DOHH2 (cell line): Measurements from ENCODE around the gene MBNL3.

Source experiments
- H3F3A ChIP-seq: fragments of 200-600 bp; sonication (generic), shearing (Covaris generic); 2 replicates; pipeline ENCODE4 v1.6.0; 2016; ENCODE audit warnings: antibody characterized with exemption, mild to moderate bottlenecking; ENCODE audit not compliant: control insufficient read depth, insufficient read depth
- H3K27ac ChIP-seq: fragments of 200-600 bp; sonication (generic); 2 replicates; pipeline ENCODE4 v1.5.1; 2014; ENCODE audit warnings: low read depth, mild to moderate bottlenecking, low read length, moderate library complexity
- H3K27me3 ChIP-seq: fragments of 200-600 bp; sonication (generic); 2 replicates; pipeline ENCODE4 v1.6.1; 2014; ENCODE audit warnings: mild to moderate bottlenecking, low read length, mixed read lengths; ENCODE audit not compliant: control insufficient read depth
- H3K36me3 ChIP-seq: fragments of 200-600 bp; sonication (generic); 2 replicates; pipeline ENCODE4 v1.6.1; 2014; ENCODE audit warnings: mild to moderate bottlenecking, low read length, moderate library complexity, mixed read lengths; ENCODE audit not compliant: control insufficient read depth
- H3K4me1 ChIP-seq: fragments of 200-600 bp; sonication (generic); 2 replicates; pipeline ENCODE4 v1.6.1; 2014; ENCODE audit warnings: mild to moderate bottlenecking, low read length, mixed read lengths; ENCODE audit not compliant: control insufficient read depth
- H3K4me2 ChIP-seq: fragments of 200-600 bp; sonication (generic); 2 replicates; pipeline ENCODE4 v1.6.0; 2014; ENCODE audit warnings: mild to moderate bottlenecking, low read length, moderate library complexity
- H3K4me3 ChIP-seq: fragments of 200-600 bp; sonication (generic); 2 replicates; pipeline ENCODE4 v1.5.1; 2014; ENCODE audit warnings: mild to moderate bottlenecking, low read length, mixed read lengths
- H3K79me2 ChIP-seq: fragments of 200-600 bp; sonication (generic); 2 replicates; pipeline ENCODE4 v1.6.1; 2014; ENCODE audit warnings: mild to moderate bottlenecking, low read length, mixed read lengths; ENCODE audit not compliant: control insufficient read depth
- H3K9me2 ChIP-seq: fragments of 200-600 bp; sonication (generic); replicated peaks from 2 replicates; pipeline ENCODE4 v1.6.1; 2014; ENCODE audit warnings: mild to moderate bottlenecking, low read length, mixed read lengths; ENCODE audit not compliant: control insufficient read depth
- H3K9me3 ChIP-seq: fragments of 200-600 bp; sonication (generic); 2 replicates; pipeline ENCODE4 v1.6.1; 2014; ENCODE audit warnings: antibody characterized with exemption, low read length, mixed read lengths; ENCODE audit not compliant: control insufficient read depth, insufficient read depth
- H4K20me1 ChIP-seq: fragments of 200-600 bp; sonication (generic); 2 replicates; pipeline ENCODE4 v1.6.0; 2014; ENCODE audit warnings: low read depth, mild to moderate bottlenecking, antibody characterized with exemption, low read length, moderate library complexity; ENCODE audit not compliant: control insufficient read depth, insufficient read depth
- CTCF ChIP-seq: fragments of 200-600 bp; sonication (generic); IDR thresholded peaks from one replicate; pipeline ENCODE4 v1.5.1; 2014; ENCODE audit warnings: antibody characterized with exemption, mild to moderate bottlenecking, low read depth, low read length; ENCODE audit not compliant: poor library complexity, severe bottlenecking
- EZH2phosphoT487 ChIP-seq: fragments of 200-600 bp; sonication (generic); IDR thresholded peaks from 2 replicates; pipeline ENCODE4 v1.6.1; 2017; ENCODE audit warnings: borderline replicate concordance, mild to moderate bottlenecking, antibody characterized with exemption, low read length, moderate library complexity, mixed read lengths

Gene MBNL3

GRCh38 chrX:132532097-132532496 is 43.3 kb upstream of the MBNL3 start:
- no peaks in the 10 kb centered on the region for H3K79me2 ChIP-seq
- H3K9me3 ChIP-seq: no peaks in the 10 kb centered on the region
- H3F3A ChIP-seq: no peaks in the 10 kb centered on the region
- H3K27ac ChIP-seq: no peak overlapping the region
- no peak for TF ChIP-seq CTCF
- TF ChIP-seq EZH2phosphoT487: no peak
- no peaks in the 10 kb centered on the region for H3K9me2 ChIP-seq
- H3K36me3 ChIP-seq: no peaks in the 10 kb centered on the region
- no peak overlapping the region for H3K4me3 ChIP-seq
- H3K4me2 ChIP-seq: no peak overlapping the region
- no peaks in the 10 kb centered on the region for H4K20me1 ChIP-seq
- H3K27me3 ChIP-seq: no peaks in the 10 kb centered on the region
- H3K4me1 ChIP-seq: no peaks in the 10 kb centered on the region

- no peaks in the 10 kb centered on the region for H3F3A ChIP-seq
- TF ChIP-seq CTCF: no peak
- TF ChIP-seq EZH2phosphoT487: no peak
- no peaks in the 10 kb centered on the region for H3K9me2 ChIP-seq
- H3K4me1 ChIP-seq: no peaks in the 10 kb centered on the region
- H3K36me3 ChIP-seq: no peaks in the 10 kb centered on the region
- H3K4me3 ChIP-seq: no peak overlapping the region
- no peaks in the 10 kb centered on the region for H4K20me1 ChIP-seq
- H3K79me2 ChIP-seq: no peaks in the 10 kb centered on the region
- H3K27me3 ChIP-seq: no peaks in the 10 kb centered on the region
- no peak overlapping the region for H3K27ac ChIP-seq
- no peak overlapping the region for H3K4me2 ChIP-seq
- H3K9me3 ChIP-seq: no peaks in the 10 kb centered on the region
These were observed 32.0 kb upstream of the MBNL3 start for GRCh38 chrX:132520792-132521191.

- TF ChIP-seq CTCF (no peak), EZH2phosphoT487 (no peak)
- H3K4me3 ChIP-seq: no peak overlapping the region
These were observed 31.4 kb upstream of the MBNL3 start for GRCh38 chrX:132520213-132520612.

GRCh38 chrX:132518401-132518800 is 29.6 kb upstream of the MBNL3 start:
- Histone ChIP-seq H4K20me1 (no peaks in the 10 kb centered on the region), H3F3A (no peaks in the 10 kb centered on the region), H3K4me3 (no peak overlapping the region), H3K9me2 (no peaks in the 10 kb centered on the region), H3K36me3 (no peaks in the 10 kb centered on the region), H3K9me3 (no peaks in the 10 kb centered on the region), H3K79me2 (no peaks in the 10 kb centered on the region), H3K4me1 (no peaks in the 10 kb centered on the region), H3K27me3 (no peaks in the 10 kb centered on the region), H3K27ac (no peak overlapping the region), H3K4me2 (no peak overlapping the region)
- TF ChIP-seq CTCF (no peak), EZH2phosphoT487 (no peak)

More at GRCh38 chrX:132520213-132520612, 31.4 kb upstream of the MBNL3 start:
- Histone ChIP-seq H3K27ac (no peak overlapping the region), H3K9me3 (no peaks in the 10 kb centered on the region), H3F3A (no peaks in the 10 kb centered on the region), H3K9me2 (no peaks in the 10 kb centered on the region), H3K36me3 (no peaks in the 10 kb centered on the region), H3K4me2 (no peak overlapping the region), H3K4me1 (no peaks in the 10 kb centered on the region), H3K79me2 (no peaks in the 10 kb centered on the region), H4K20me1 (no peaks in the 10 kb centered on the region), H3K27me3 (no peaks in the 10 kb centered on the region)
